IMR-90 (cell line): ENCODE results near the gene PHPT1. TPM values are rescaled to one million over a fixed set of nuclear protein-coding genes. Genes with fewer than 3 reads are reported as not detected.

Experiments
- ATAC-seq: fragments of 200-7000 bp; cut with Tn5 transposase; 2 replicates; pipeline ENCODE4 v1.9.1; 2020; ENCODE audit warnings: low read depth, mild to moderate bottlenecking, moderate library complexity
- BruUV-seq: library from RNA; stranded (reverse); fragments of 400-500 nt; replicated peaks from 2 replicates; lab custom pipeline; 2021; lab: Mats Ljungman, UMichigan
- CTCF ChIA-PET: fragments of 300-600 bp; formaldehyde crosslinking; extraction: SDS; loops from one replicate; lab custom pipeline; 2021; ENCODE audit warnings: antibody characterized with exemption; lab: Yijun Ruan, JAX
- POLR2A ChIA-PET: fragments of 300-600 bp; sonication (Branson Sonifier 250); formaldehyde crosslinking; loops from one replicate; lab custom pipeline; 2022; ENCODE audit warnings: antibody characterized with exemption; ENCODE audit not compliant: unreplicated experiment; lab: Charles Lee
- DNase-seq: peaks from one replicate; pipeline ENCODE4 v3.0.0; 2013
- H2AFZ ChIP-seq: replicated peaks from 2 replicates; pipeline ENCODE3; 2013; ENCODE audit warnings: low read length, mild to moderate bottlenecking; ENCODE audit not compliant: poor library complexity
- H2AK5ac ChIP-seq: 2 replicates; pipeline ENCODE4 v1.6.1; 2013; ENCODE audit warnings: low read depth, low read length, inconsistent platforms
- H2AK9ac ChIP-seq: replicated peaks from 2 replicates; pipeline ENCODE3; 2013; ENCODE audit warnings: mild to moderate bottlenecking, low read depth, low read length, moderate library complexity; ENCODE audit not compliant: poor library complexity
- H2BK120ac ChIP-seq: 2 replicates; pipeline ENCODE4 v1.6.1; 2013; ENCODE audit warnings: low read depth, low read length, inconsistent platforms
- H2BK15ac ChIP-seq: 3 replicates; pipeline ENCODE4 v1.6.1; 2013; ENCODE audit warnings: low read depth, low read length, inconsistent platforms
- H2BK20ac ChIP-seq: 2 replicates; pipeline ENCODE4 v1.6.1; 2013; ENCODE audit warnings: low read depth, mild to moderate bottlenecking, inconsistent platforms, low read length, moderate library complexity
- H2BK5ac ChIP-seq: 2 replicates; pipeline ENCODE4 v1.6.1; 2013; ENCODE audit warnings: mild to moderate bottlenecking, low read depth, low read length, inconsistent platforms; ENCODE audit not compliant: poor library complexity, severe bottlenecking
- H3K14ac ChIP-seq: replicated peaks from 2 replicates; pipeline ENCODE4 v1.6.1; 2013; ENCODE audit warnings: low read depth, low read length, inconsistent platforms
- H3K18ac ChIP-seq: 2 replicates; pipeline ENCODE4 v1.6.1; 2013; ENCODE audit warnings: low read depth, low read length, control low read depth
- H3K23ac ChIP-seq: 2 replicates; pipeline ENCODE4 v1.6.1; 2013; ENCODE audit warnings: low read depth, low read length, inconsistent platforms
- H3K27ac ChIP-seq: 2 replicates; pipeline ENCODE4 v1.5.1; 2013; ENCODE audit warnings: mild to moderate bottlenecking, control low read depth, low read length; ENCODE audit not compliant: insufficient read depth
- H3K27me3 ChIP-seq: 2 replicates; pipeline ENCODE4 v1.6.1; 2013; ENCODE audit warnings: low read length; ENCODE audit not compliant: control insufficient read depth, insufficient read depth
- H3K36me3 ChIP-seq: 2 replicates; pipeline ENCODE4 v1.6.1; 2013; ENCODE audit warnings: low read length, mixed read lengths; ENCODE audit not compliant: control insufficient read depth, insufficient read depth
- H3K4ac ChIP-seq: 2 replicates; pipeline ENCODE4 v1.6.1; 2013; ENCODE audit warnings: low read depth, low read length, inconsistent platforms
- H3K4me1 ChIP-seq: 2 replicates; pipeline ENCODE4 v1.6.1; 2013; ENCODE audit warnings: low read length, mixed read lengths; ENCODE audit not compliant: control insufficient read depth, insufficient read depth
- H3K4me2 ChIP-seq: 2 replicates; pipeline ENCODE4 v1.6.1; 2013; ENCODE audit warnings: low read depth, mild to moderate bottlenecking, control low read depth, low read length, moderate library complexity
- H3K4me3 ChIP-seq: 2 replicates; pipeline ENCODE4 v1.5.1; 2013; ENCODE audit warnings: low read depth, mild to moderate bottlenecking, control low read depth, low read length, moderate library complexity; ENCODE audit not compliant: insufficient read depth
- H3K56ac ChIP-seq: 2 replicates; pipeline ENCODE4 v1.6.1; 2013; ENCODE audit warnings: low read length, inconsistent platforms; ENCODE audit not compliant: insufficient read depth; ENCODE audit errors: extremely low read depth
- H3K79me1 ChIP-seq, 2 experiments: 2 replicates each; pipeline ENCODE4 v1.6.1; 2013; ENCODE audit warnings: low read length in 2 of 2, inconsistent platforms in 1 of 2, low read depth in 1 of 2
- H3K9ac ChIP-seq: 2 replicates; pipeline ENCODE4 v1.6.1; 2013; ENCODE audit warnings: low read depth, low read length, control low read depth
- H3K9me1 ChIP-seq: 2 replicates; pipeline ENCODE4 v1.6.1; 2013; ENCODE audit warnings: low read length, inconsistent platforms; ENCODE audit not compliant: insufficient read depth
- H3K9me3 ChIP-seq: 2 replicates; pipeline ENCODE4 v1.6.1; 2013; ENCODE audit warnings: low read length; ENCODE audit not compliant: control insufficient read depth, insufficient read depth
- H4K20me1 ChIP-seq: 2 replicates; pipeline ENCODE4 v1.6.1; 2013; ENCODE audit warnings: low read length, inconsistent platforms; ENCODE audit not compliant: insufficient read depth
- H4K5ac ChIP-seq: 2 replicates; pipeline ENCODE4 v1.6.1; 2013; ENCODE audit warnings: mild to moderate bottlenecking, low read depth, low read length, control low read depth
- H4K8ac ChIP-seq, 2 experiments: 2 replicates each; pipeline ENCODE4 v1.6.1; 2013; ENCODE audit warnings: low read depth in 2 of 2, low read length in 2 of 2, control low read depth in 1 of 2, inconsistent platforms in 1 of 2
- H4K91ac ChIP-seq: 2 replicates; pipeline ENCODE4 v1.6.1; 2013; ENCODE audit warnings: low read depth, low read length, inconsistent platforms; ENCODE audit not compliant: insufficient read depth
- BHLHE40 ChIP-seq: fragments of 150-350 bp; IDR thresholded peaks from 2 replicates; pipeline ENCODE4 v1.6.1; 2016; ENCODE audit warnings: mild to moderate bottlenecking, low read depth, low read length
- CEBPB ChIP-seq: IDR thresholded peaks from 2 replicates; pipeline ENCODE4 v1.6.1; 2012; ENCODE audit warnings: low read depth, low read length, improper control_type of control experiment
- CHD1 ChIP-seq: IDR thresholded peaks from 2 replicates; pipeline ENCODE4 v1.6.1; 2012; ENCODE audit warnings: low read depth, low read length, improper control_type of control experiment
- FOS ChIP-seq: fragments of 150-350 bp; IDR thresholded peaks from 2 replicates; pipeline ENCODE4 v1.6.1; 2016; ENCODE audit warnings: low read depth, low read length
- MAFK ChIP-seq: IDR thresholded peaks from 2 replicates; pipeline ENCODE4 v1.6.1; 2012; ENCODE audit warnings: low read depth, low read length, improper control_type of control experiment
- MAZ ChIP-seq: IDR thresholded peaks from 2 replicates; pipeline ENCODE4 v1.6.1; 2012; ENCODE audit warnings: low read depth, mild to moderate bottlenecking, low read length, improper control_type of control experiment, moderate library complexity, borderline replicate concordance
- MXI1 ChIP-seq: IDR thresholded peaks from 2 replicates; pipeline ENCODE4 v1.6.1; 2012; ENCODE audit warnings: low read depth, mild to moderate bottlenecking, low read length, moderate library complexity, borderline replicate concordance
- NFE2L2 ChIP-seq: fragments of 150-350 bp; IDR thresholded peaks from 2 replicates; pipeline ENCODE4 v1.6.1; 2016; ENCODE audit warnings: low read depth, mild to moderate bottlenecking, low read length
- POLR2A ChIP-seq: IDR thresholded peaks from 2 replicates; pipeline ENCODE4 v1.6.1; 2012; ENCODE audit warnings: mild to moderate bottlenecking, low read depth, low read length
- RAD21 ChIP-seq: IDR thresholded peaks from 2 replicates; pipeline ENCODE4 v1.6.1; 2012; ENCODE audit warnings: low read length, improper control_type of control experiment
- RCOR1 ChIP-seq: IDR thresholded peaks from 2 replicates; pipeline ENCODE4 v1.6.1; 2012; ENCODE audit warnings: mild to moderate bottlenecking, low read length, improper control_type of control experiment; ENCODE audit not compliant: insufficient replicate concordance
- RFX5 ChIP-seq: IDR thresholded peaks from 2 replicates; pipeline ENCODE4 v1.8.0; 2012; ENCODE audit warnings: low read depth, mild to moderate bottlenecking, low read length, moderate library complexity
- SMC3 ChIP-seq: fragments of 150-350 bp; IDR thresholded peaks from 2 replicates; pipeline ENCODE4 v1.6.1; 2016; ENCODE audit warnings: low read depth, mild to moderate bottlenecking, antibody characterized with exemption, low read length, moderate library complexity
- WGBS, 2 experiments: methylation state at CpG; one replicate each; pipeline versions ENCODE4 v1.1.5 to v1.1.7; 2013; ENCODE audit warnings: missing lambda C conversion rate in 2 of 2; ENCODE audit not compliant: insufficient read length in 1 of 2; ENCODE audit errors: extremely low coverage in 2 of 2; 5-methylcytosine and 5-hydroxymethylcytosine counted together
- dilution Hi-C: fragments of 300-500 bp; cut with HindIII; formaldehyde crosslinking; loops from one replicate; pipeline ENCODE4 v1.14.3; 2018; ENCODE audit warnings: low sequenced_read_pairs; ENCODE audit not compliant: unreplicated experiment
- in situ Hi-C: fragments of 300-500 bp; cut with MboI; formaldehyde crosslinking; loops from 3 replicates; pipeline ENCODE4 v1.14.3; 2019; ENCODE audit warnings: low sequenced_read_pairs, inconsistent platforms, mixed read lengths
- intact Hi-C: fragments of 100-400 bp; cut with micrococcal nuclease; formaldehyde crosslinking; loops from 2 replicates; pipeline ENCODE4 v1.10.0; 2022
- polyA plus RNA-seq, 3 experiments: library from polyadenylated mRNA; depleted of rRNA; stranded (reverse); fragments of >200 nt; gene quantifications; 2 replicates each; pipeline ENCODE4 v1.2.3, GENCODE V29; 2012; ENCODE audit warnings: low replicate concordance in 1 of 3
- total RNA-seq: library from RNA; depleted of rRNA; stranded (reverse); fragments of >200 nt; gene quantifications from 2 replicates; pipeline ENCODE4 v1.2.3, GENCODE V29; 2012
- TF ChIP-seq, protein P1 (sequence below): fragments of 150-350 bp; IDR thresholded peaks from 2 replicates; pipeline ENCODE4 v1.6.1; 2016; ENCODE audit warnings: low read depth, mild to moderate bottlenecking, low read length, moderate library complexity, borderline replicate concordance
- TF ChIP-seq, protein P2 (sequence below): fragments of 150-350 bp; IDR thresholded peaks from 2 replicates; pipeline ENCODE4 v1.6.1; 2017; ENCODE audit warnings: mild to moderate bottlenecking, antibody characterized with exemption, low read length, low read depth
- TF ChIP-seq, protein P3 (sequence below): conservative IDR thresholded peaks from 2 replicates; pipeline ENCODE4 v1.5.1; 2012; ENCODE audit warnings: mild to moderate bottlenecking, low read depth, low read length, improper control_type of control experiment

Gene PHPT1
- total and polyA plus RNA-seq, 2 of the 4 experiments (the other 2 are of a cell fraction) = 79.8 to 214 TPM

DNA sequence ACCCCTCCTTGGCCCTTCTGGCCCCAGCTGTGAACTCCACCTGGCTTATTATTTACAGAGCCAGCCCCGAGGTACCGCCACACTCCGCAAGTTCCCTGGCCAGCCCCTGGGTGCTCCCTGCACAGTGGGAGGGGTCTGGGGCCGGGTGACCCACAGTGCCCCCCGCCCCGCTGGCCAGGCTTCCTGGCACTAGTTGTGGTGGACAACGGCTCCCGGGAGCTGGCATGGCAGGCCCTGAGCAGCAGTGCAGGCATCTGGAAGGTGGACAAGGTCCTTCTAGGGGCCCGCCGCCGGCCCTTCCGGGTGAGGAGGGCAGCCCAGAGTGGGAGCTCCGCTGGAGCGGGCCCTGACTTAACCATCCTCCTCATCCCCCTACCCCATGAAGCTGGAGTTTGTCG, 6.9 kb downstream of the PHPT1 start:
- intact Hi-C loops (no loop called here), dilution Hi-C loops (no loop called here), in situ Hi-C loops (no loop called here)
- Histone ChIP-seq H4K20me1 (peaks cover 5% of the 10 kb centered on the region; the same call in 1 of the 2 replicates), H3K27me3 (no peaks in the 10 kb centered on the region), H4K91ac (no peak overlapping the region), H2BK5ac (no peak overlapping the region), H2BK120ac (no peak overlapping the region), H3K23ac (no peak overlapping the region), H3K18ac (no peak overlapping the region), H3K4me3 (no peak overlapping the region), H3K4me2 (no peak overlapping the region), H3K27ac (no peak overlapping the region), H4K8ac (no peak overlapping the region), H2BK20ac (no peak overlapping the region), H2AFZ (no peak overlapping the region), H3K4ac (no peak overlapping the region), H3K9me3 (no peaks in the 10 kb centered on the region), H4K5ac (no peak overlapping the region), H2BK15ac (no peak overlapping the region), H3K4me1 (peaks cover 8% of the 10 kb centered on the region), H2AK5ac (no peak overlapping the region), H2AK9ac (no peak overlapping the region), H3K14ac (no peak overlapping the region), H3K56ac (no peak overlapping the region), H3K9ac (no peak overlapping the region), H3K36me3 (peaks cover 12% of the 10 kb centered on the region), H3K79me1 (peaks cover 0 to 14% of the 10 kb centered on the region in 2 experiments; a peak in 1 of 4 replicates), H3K9me1 (no peaks in the 10 kb centered on the region)
- ChIA-PET CTCF (no interaction called here), POLR2A (no interaction called here)
- ATAC-seq = no peak
- no TSS peak for BruUV-seq
- WGBS, 2 experiments = 84% methylated on average over 5 of the region's 15 CpGs; no CpG with 5 or more reads in 1 of the 2 experiments
- TF ChIP-seq MXI1 (no peak), MAFK (no peak), CEBPB (no peak), NFE2L2 (no peak), RAD21 (no peak), BHLHE40 (no peak), RCOR1 (no peak), RFX5 (no peak), MAZ (no peak), SMC3 (no peak), FOS (no peak), POLR2A (no peak), CHD1 (no peak)
- TF ChIP-seq, protein P1, sequence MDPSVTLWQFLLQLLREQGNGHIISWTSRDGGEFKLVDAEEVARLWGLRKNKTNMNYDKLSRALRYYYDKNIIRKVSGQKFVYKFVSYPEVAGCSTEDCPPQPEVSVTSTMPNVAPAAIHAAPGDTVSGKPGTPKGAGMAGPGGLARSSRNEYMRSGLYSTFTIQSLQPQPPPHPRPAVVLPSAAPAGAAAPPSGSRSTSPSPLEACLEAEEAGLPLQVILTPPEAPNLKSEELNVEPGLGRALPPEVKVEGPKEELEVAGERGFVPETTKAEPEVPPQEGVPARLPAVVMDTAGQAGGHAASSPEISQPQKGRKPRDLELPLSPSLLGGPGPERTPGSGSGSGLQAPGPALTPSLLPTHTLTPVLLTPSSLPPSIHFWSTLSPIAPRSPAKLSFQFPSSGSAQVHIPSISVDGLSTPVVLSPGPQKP = no peak
- TF ChIP-seq, protein P2, sequence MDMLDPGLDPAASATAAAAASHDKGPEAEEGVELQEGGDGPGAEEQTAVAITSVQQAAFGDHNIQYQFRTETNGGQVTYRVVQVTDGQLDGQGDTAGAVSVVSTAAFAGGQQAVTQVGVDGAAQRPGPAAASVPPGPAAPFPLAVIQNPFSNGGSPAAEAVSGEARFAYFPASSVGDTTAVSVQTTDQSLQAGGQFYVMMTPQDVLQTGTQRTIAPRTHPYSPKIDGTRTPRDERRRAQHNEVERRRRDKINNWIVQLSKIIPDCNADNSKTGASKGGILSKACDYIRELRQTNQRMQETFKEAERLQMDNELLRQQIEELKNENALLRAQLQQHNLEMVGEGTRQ = no peak
- TF ChIP-seq, protein P3, sequence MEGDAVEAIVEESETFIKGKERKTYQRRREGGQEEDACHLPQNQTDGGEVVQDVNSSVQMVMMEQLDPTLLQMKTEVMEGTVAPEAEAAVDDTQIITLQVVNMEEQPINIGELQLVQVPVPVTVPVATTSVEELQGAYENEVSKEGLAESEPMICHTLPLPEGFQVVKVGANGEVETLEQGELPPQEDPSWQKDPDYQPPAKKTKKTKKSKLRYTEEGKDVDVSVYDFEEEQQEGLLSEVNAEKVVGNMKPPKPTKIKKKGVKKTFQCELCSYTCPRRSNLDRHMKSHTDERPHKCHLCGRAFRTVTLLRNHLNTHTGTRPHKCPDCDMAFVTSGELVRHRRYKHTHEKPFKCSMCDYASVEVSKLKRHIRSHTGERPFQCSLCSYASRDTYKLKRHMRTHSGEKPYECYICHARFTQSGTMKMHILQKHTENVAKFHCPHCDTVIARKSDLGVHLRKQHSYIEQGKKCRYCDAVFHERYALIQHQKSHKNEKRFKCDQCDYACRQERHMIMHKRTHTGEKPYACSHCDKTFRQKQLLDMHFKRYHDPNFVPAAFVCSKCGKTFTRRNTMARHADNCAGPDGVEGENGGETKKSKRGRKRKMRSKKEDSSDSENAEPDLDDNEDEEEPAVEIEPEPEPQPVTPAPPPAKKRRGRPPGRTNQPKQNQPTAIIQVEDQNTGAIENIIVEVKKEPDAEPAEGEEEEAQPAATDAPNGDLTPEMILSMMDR = no peak
- no peak for DNase-seq
